Activated naive CD4-positive, alpha-beta T cell treated with Interleukin-2 at 50 U/mL for 16 hours (primary cell): ENCODE results near the gene ATP2B1.
"Not testable (repeated sequence)": the region's sequence is repeated elsewhere in the genome, so short reads cannot be mapped to it uniquely, and the experiment has no call there.

ENCODE experiments used
- DNase-seq: peaks from one replicate; pipeline ENCODE4 v3.0.0-alpha.2; 2020

The ATP2B1 gene

DNA sequence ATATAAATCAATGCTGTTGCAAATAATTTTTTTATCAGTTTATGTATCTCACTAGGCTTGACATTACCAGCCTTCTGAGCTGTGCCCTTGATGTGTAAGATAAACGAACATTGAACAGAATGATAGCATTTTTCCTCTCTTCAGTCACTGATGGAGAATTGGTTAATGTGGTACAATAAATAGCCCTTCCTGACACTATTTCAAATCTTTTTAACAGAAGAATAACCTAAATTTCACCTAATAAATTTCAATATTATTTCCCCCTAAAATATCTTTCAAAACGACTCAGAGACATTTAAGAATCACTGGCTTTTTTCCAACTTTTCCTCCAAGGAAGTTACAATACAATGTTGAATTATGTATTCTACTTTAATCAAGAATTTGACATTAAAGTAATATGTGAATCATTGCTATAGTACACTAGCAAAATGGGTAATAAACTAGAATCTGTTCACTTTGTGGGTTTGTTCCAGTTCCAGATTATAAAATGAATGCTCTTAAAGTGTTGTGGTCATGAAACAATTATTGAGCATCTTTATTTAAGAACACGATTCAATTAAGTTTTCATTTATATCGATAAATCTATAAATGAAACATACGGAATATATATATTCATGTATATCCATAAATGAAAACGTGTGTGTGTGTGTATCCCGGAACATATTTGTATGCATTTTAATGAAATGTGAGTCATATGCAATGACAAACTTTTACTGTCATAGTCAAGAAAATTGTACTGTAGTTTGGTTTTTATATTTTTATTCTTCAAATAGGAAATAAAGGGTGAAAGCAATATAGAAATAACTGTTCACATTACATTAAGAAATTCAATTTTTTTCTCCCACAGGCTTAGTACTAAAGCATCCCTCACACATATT lies 2.5 kb upstream of the ATP2B1 start:
- no peak for DNase-seq

GRCh38 chr12:89709995-89710872 lies 1.6 kb upstream of the ATP2B1 start:
- no peak for DNase-seq

DNA sequence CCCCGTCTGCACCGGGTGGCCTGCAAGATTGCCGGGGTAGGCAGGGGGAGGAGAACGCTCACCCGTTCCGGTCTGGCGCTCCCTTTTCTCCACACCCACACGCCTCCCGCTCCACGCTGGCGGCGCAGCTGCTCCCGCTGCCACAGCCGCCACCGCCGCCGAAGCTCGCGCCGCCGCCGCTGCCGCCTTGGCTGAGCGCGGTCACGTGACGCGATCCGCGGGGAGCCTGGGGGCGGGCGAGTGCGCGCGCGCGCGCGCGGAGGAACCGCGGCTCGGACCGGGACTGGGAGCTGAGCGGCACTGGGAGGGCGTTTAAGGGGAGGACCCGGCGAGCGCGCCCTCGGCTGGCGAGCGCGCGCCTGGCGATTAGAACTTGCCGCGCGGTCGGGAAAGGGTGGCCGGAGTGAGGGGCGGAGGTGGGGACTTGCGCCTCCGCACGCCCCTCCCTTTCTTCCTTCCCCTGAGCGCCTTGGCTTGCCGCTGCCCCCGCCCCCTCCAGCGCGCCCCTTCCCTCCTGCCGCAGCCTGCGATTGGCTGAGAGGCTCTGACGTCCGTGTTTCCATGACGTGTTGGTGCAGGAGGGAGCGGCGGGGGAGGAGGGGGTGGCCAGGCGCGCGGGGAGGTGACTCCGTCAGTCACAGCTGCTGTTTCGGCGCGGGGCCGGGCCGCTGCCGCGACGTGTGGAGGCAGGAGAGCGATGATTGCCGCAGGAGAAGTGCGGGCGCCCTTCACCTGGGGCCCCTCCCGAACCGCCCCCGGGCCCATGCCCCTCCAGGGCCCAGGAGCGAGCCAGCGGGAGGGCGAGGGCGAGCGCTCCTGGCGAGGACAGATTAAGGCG lies 738 bp upstream of the ATP2B1 start:
- DNase-seq: peak; percentile 98

DNA sequence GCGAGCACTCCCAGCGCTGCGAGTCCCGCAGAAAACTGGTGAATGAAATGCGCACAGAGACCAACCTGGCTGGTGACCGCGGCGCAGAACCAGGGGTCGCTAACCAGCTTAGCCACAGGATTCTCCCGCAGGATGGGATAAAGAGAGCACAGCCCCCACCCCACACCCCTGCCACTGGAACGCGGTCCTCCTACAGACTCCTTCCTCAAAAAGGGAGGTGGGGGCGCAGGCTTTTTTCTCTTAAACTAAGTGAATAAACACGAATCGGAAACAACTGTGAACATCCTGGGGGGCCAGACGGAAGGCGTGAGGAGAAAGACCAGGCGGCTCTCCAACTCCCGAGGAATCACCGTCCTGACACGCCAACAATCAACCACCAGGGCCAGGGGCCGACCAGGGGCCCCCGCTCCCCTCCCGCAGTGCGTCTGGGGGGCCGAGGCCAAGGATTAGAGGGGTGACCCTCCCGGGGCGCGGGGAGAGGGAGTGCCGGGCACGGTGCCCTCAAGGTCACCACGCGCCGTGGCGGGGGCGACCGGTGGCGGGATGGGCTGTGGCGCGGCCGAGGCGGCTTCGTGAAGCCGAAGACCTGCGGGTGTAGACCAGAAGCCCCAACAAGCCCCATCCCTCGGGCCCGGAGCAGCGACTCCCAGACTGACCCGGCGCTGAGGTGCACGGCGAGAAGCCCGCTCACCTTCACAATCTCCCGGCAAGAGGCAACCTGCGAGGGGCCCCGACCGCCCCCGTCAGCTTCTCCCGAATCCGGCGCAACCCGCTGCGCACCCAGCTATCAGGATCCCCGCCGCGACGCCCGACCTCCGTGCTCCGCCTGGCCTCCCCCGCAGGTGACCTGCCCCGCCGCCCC lies 704 bp downstream of the ATP2B1 start:
- DNase-seq: peak; percentile 44

- DNase-seq: no peak
Measured at GRCh38 chr12:89706986-89707702, 1.5 kb downstream of the ATP2B1 start.

DNA sequence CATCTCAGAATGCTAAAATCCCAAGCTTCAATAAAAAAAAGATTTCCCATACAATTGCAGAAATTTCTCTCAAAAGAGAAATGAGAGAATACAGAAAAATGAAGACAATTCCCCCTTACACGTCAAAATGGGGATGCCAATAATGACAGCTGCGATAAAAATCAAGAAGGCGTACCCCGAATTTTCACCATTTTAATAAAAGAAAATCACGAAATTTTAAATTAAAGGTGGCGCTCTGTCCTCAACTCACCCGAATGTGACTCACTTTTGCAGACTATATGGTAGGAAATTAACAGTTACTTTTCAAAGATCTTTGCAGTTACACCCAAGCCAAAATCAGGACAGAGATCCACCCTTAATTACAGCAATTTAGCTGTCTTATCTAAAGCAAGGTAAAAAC lies 2.1 kb downstream of the ATP2B1 start:
- no peak for DNase-seq

DNA sequence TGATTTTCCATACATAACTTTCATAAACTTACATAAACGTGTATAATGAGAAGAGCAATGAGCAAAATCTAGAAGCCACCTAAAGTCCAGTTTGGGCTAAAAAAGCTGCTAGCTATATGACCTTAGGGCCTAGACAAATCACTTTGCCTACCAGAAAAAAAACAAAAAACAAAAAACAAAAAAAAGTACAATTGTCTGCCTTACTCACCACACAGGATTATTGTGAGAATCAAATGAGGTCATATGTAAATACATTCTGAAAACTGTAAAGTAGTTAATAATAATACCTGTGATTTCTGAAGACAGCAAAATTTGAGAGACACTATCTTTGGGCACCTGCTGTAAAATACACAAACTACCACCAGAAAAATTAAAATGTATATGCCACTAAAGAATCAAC lies 4.2 kb downstream of the ATP2B1 start:
- DNase-seq: no peak

DNA sequence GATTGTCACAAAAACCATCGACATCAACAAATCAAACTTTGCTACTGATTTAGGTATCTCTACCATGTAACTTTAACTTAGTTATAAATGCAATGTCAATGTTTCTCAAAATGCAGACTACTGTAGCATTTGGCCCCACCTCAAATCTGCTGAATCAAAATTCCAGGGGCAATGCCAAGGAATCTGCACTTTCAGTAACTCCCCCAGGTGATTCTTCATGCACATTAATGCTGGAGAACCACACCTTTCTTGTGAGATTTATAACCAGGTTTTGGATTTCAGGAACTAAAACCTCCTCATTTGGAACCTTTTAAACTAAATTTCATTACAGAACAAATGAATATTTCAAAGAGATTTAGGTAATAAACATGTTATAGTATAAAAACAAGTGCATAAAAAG lies 4.9 kb downstream of the ATP2B1 start:
- no peak for DNase-seq

DNA sequence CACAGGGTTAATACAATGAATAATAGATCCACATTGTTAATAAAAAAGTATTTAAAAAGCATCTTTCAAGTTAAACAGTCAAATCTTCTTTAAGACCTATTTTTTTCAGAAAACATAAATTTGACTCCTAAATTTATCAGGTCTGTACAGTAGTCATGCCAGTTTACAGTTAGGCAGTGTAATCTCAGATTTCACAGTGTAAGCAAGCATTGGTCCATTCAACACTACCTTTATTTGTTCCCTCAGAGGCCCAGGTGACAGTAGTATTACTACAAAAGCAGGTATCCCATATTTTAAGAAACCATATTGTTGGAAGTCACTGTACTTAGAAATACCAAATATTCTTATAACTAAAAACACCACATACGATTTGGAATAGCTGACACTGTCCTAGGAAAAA lies 6.1 kb downstream of the ATP2B1 start:
- DNase-seq: no peak

DNA sequence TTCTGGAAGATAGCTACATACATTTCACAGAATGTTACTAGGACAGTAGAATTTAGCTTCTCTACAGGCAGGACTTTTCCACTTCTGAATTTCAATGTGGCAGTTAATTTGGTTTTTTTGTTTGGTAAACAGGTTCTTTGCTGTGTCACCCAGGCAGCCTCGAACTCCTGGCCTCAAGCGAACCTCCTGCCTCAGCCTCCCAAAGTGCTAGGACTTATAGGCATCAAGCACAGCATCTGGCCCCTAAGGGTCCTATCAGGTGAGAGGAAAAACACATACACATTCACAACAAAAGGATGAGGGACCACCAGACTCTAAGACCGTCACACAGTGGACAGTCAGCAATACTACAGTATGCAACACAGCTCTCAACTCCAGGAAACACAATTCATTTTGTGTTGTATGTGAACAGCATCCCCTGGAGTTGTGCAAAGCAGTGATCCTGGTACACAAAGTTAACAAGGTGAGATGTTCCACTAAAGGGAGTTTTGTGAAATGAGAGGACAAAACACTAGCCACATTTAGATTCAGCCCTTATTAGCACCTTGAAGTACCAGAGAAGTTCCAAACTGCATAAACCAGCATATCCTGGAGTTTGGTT lies 6.9 kb downstream of the ATP2B1 start:
- no peak for DNase-seq

DNA sequence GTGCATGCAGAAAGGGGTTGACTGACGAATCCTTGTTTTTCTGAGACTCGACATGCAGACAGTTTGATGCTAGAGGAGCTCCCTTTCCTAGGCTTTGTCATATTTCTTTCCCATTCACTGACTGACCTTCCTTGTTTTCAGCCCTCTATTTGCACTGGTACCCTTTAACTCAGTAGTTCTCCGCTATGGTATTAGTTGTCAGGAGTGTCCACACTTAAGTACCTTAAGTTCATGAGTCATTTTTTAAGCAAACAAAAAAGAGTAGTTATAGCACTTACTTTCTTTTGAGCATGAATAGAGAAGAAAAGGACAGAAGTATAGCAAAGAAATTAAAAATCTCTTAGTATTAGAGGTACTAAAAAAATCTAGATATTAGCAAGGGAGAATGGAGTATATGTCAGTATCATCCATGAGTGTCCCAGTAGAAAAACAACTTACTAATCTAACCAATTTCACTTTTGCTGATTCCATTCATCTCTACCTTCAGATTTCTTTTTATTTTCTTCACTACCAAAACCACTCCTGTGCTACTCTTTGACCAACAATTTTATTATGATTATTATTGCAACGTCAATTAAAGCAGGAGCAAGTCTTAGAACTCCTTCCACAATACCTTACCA lies 8.3 kb downstream of the ATP2B1 start:
- DNase-seq: no peak

GRCh38 chr12:89698607-89699006 lies 10.0 kb downstream of the ATP2B1 start:
- no peak for DNase-seq

DNA sequence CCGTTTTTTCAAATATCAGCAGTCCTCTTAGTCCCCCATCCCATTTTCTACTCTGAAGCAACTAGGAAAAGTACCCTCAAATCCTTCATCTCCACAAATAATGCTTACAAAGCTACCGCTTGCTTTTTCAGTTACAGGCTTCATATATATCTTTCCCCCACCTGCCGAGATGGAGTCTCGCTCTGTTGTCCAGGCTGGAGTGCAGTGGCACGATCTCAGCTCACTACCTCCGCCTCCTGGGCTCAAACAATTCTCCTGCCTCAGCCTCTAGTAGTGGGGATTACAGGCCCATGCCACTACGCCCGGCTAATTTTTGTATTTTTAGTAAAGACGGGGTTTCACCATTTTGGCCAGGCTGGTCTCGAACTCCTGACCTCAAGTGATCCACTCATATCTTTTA lies 10.9 kb downstream of the ATP2B1 start:
- DNase-seq: not testable (repeated sequence)

- no peak for DNase-seq
Measured at GRCh38 chr12:89697296-89697695, 11.3 kb downstream of the ATP2B1 start.

- no peak for DNase-seq
Measured at GRCh38 chr12:89695830-89696229, 12.8 kb downstream of the ATP2B1 start.

DNA sequence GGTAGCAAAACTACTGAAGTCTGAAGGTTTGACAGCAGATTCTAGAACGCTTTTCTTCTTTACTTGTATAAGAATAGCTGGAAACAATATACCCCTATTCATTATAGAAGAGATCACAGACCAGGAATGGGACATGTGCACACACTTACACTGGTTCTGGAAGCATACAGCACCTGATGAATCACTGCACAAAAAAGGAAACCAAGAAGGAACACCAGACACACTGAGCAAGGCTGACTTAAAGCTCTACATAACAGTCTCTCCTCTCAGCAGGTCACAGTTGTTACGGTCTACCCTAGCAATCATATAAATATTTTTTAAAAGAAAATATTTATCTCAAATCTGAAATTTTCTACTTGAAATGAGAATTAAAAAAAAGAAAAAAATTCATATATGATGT lies 13.5 kb downstream of the ATP2B1 start:
- no peak for DNase-seq

GRCh38 chr12:89694542-89694941 lies 14.1 kb downstream of the ATP2B1 start:
- no peak for DNase-seq

GRCh38 chr12:89693639-89694202 lies 14.9 kb downstream of the ATP2B1 start:
- no peak for DNase-seq

GRCh38 chr12:89692439-89692838 lies 16.2 kb downstream of the ATP2B1 start:
- no peak for DNase-seq

DNA sequence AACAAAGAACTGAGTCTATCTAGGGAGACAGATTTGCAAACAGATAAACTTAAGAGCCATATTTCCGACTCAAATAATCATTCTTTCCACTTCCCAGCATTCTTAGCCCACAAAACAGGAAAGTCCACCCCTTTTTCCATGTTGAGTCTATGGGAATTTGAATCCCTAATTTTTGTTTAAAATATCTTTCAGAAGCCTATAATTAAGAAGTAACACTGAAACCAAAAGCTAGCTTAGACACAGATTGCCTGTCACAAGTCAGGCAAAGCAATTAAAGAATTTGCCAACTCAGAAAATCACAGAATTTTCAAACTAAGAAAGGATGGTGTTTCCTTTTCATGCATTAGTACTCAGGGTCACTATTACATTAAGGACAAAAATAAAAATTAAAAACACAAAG lies 17.0 kb downstream of the ATP2B1 start:
- no peak for DNase-seq
